Stimulated activated CD8-positive, alpha-beta memory T cell treated with anti-CD3 and anti-CD28 coated beads, Interleukin-7, amount 100 ng/mL, for 48 hours (primary cell): Measurements from ENCODE around the gene FAT4.

Experiments used
- DNase-seq, 2 donors: peaks; one replicate each; pipeline ENCODE4 v3.0.0-alpha.2; 2020; ENCODE audit warnings: low read depth in 1 of 2; ENCODE audit errors: extremely low read depth in 1 of 2

Gene FAT4

DNA sequence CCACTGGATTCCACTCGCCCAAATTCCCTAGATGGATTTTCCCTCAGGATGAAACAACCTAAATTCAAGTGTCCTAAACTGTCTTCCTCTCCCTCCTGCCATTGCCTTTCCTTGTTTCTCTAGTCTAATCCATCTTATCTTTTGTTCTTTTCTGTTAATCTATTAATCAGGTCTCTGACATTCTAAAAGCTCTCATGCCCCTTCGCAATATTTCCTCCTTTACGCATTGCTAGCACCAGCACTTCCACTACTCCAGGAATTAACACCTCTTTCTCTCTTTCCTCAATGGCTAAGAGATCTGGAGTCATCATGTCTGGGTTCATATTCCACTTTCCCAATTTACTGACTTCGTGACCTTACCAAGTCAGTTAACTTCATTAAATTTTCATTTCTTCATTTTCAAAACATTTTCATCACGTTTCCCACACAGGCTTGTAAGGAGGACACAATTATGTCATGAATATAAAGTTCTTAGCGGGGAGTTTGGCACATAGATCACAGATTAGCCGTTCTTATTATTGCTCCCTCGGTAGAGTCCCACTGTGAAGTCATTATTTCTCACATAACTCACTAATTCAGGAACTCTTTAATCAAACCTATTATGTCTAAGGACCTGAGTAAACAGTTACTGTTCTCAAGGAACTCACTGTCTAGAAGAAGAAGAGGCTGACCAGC lies 45.3 kb downstream of the FAT4 start:
- no peak for DNase-seq

DNA sequence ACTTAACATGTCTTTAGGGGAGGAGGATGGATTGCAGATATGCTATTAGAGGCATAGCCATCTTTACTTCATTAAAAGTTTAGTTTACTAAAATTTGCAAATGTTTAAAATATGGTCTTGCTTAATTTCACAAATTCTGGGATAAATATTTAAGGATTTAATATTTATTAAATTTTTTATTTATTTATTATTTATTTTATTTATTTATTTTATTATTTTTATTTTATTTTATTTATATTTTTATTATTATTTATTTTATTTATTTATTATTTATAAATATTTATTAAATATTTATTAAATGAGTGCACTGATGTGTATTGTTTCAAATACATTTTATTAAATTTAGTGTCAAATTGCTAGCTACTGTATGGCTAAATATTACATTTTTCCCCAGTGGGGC lies 46.0 kb downstream of the FAT4 start:
- DNase-seq, result no peak
